ENCODE data around the gene TMEM156. TPM values are rescaled to one million over a fixed set of nuclear protein-coding genes. Genes with fewer than 3 reads are reported as not detected.

TMEM156 gene
- total RNA-seq, 2 experiments from 2014 or later: 18.4 TPM

- Mint-ChIP-seq H3K4me1 (ENCODE audit: low read depth) (peaks cover 25% of the 10 kb centered on the region), H3K27ac (peak overlapping the region; percentile 86), H3K36me3 (ENCODE audit: low read depth) (no peaks in the 10 kb centered on the region), H3K27me3 (no peaks in the 10 kb centered on the region), H3K4me3 (no peak overlapping the region), H3K9me3 (no peaks in the 10 kb centered on the region)
- ChIA-PET CTCF (interaction anchor here (1.2 to 1.4 kb wide), 2 partner anchors 81 to 186 kb away, joined by 5 read pairs; no protein-coding TSS in a partner anchor), POLR2A (interaction anchor here (1.6 to 2.3 kb wide), 2 partner anchors 10 to 97 kb away, joined by 8 to 13 read pairs; no protein-coding TSS in a partner anchor)
- no peaks in the 10 kb centered on the region for H3K36me3 ChIP-seq (ENCODE audit: insufficient read depth, low read length)
- H3K9me3 ChIP-seq (ENCODE audit: control insufficient read depth in 1 of 2, insufficient read depth in 1 of 2, low read length in 2 of 2): no peaks in the 10 kb centered on the region
- intact Hi-C loops (cut with DNase I, micrococcal nuclease): loop anchor here in 1 of 2 experiments (5.0 kb wide), 2 partner anchors 39 to 46 kb away; no protein-coding TSS in a partner anchor
- H3K4me1 ChIP-seq (ENCODE audit: insufficient read depth, low read length): peaks cover 10% of the 10 kb centered on the region
- peak overlapping the region in 1 of 2 donors; percentile 23 for H3K27ac ChIP-seq (ENCODE audit: low read depth in 1 of 2, low read length in 2 of 2)
- no peak for ATAC-seq (ENCODE audit: poor library complexity)
- H3K27me3 ChIP-seq (ENCODE audit: control insufficient read depth in 1 of 2, insufficient read depth in 2 of 2, low read length in 2 of 2): no peaks in the 10 kb centered on the region
- no peak overlapping the region for H3K4me3 ChIP-seq (ENCODE audit: low read length)
- TF ChIP-seq CTCF (IDR thresholded peaks at IDR 0.05): no peak
- DNase-seq: no peak
These were observed 83.7 kb downstream of the TMEM156 start for GRCh38 chr4:38948551-38948950.

GRCh38 chr4:38946919-38947318 lies 85.3 kb downstream of the TMEM156 start:
- POLR2A ChIA-PET: no interaction called here
- intact Hi-C loops (cut with DNase I, micrococcal nuclease): loop anchor here in 1 of 2 experiments (5.0 kb wide), 2 partner anchors 40 to 45 kb away; no protein-coding TSS in a partner anchor

GRCh38 chr4:38944440-38944839 lies 87.8 kb downstream of the TMEM156 start:
- H3K27ac ChIP-seq (ENCODE audit: low read depth in 1 of 2, low read length in 2 of 2): no peak overlapping the region
- no peak for TF ChIP-seq CTCF (IDR thresholded peaks at IDR 0.05)
- H3K9me3 ChIP-seq (ENCODE audit: control insufficient read depth in 1 of 2, insufficient read depth in 1 of 2, low read length in 2 of 2): no peaks in the 10 kb centered on the region
- H3K4me3 ChIP-seq (ENCODE audit: low read length): no peak overlapping the region
- Mint-ChIP-seq H3K36me3 (ENCODE audit: low read depth) (no peaks in the 10 kb centered on the region), H3K27me3 (no peaks in the 10 kb centered on the region), H3K27ac (no peak overlapping the region), H3K4me3 (no peak overlapping the region), H3K9me3 (no peaks in the 10 kb centered on the region), H3K4me1 (ENCODE audit: low read depth) (peaks cover 16% of the 10 kb centered on the region)
- ChIA-PET CTCF (no interaction called here), POLR2A (no interaction called here)
- ATAC-seq (ENCODE audit: poor library complexity) (no peak), DNase-seq (no peak)
- H3K36me3 ChIP-seq (ENCODE audit: insufficient read depth, low read length): no peaks in the 10 kb centered on the region
- peaks cover 8% of the 10 kb centered on the region for H3K4me1 ChIP-seq (ENCODE audit: insufficient read depth, low read length)
- H3K27me3 ChIP-seq (ENCODE audit: control insufficient read depth in 1 of 2, insufficient read depth in 2 of 2, low read length in 2 of 2): no peaks in the 10 kb centered on the region
- intact Hi-C loops (cut with DNase I, micrococcal nuclease): no loop called here

More at GRCh38 chr4:38946919-38947318, 85.3 kb downstream of the TMEM156 start:
- H3K36me3 ChIP-seq (ENCODE audit: insufficient read depth, low read length): no peaks in the 10 kb centered on the region
- H3K4me3 ChIP-seq (ENCODE audit: low read length): no peak overlapping the region
- CTCF ChIA-PET: no interaction called here
- no peak overlapping the region for H3K4me3 Mint-ChIP-seq
- no peak for DNase-seq
- no peak overlapping the region for H3K27ac Mint-ChIP-seq
- H3K27me3 ChIP-seq (ENCODE audit: control insufficient read depth in 1 of 2, insufficient read depth in 2 of 2, low read length in 2 of 2): no peaks in the 10 kb centered on the region
- no peaks in the 10 kb centered on the region for H3K9me3 ChIP-seq (ENCODE audit: control insufficient read depth in 1 of 2, insufficient read depth in 1 of 2, low read length in 2 of 2)
- no peak for ATAC-seq (ENCODE audit: poor library complexity)
- H3K27ac ChIP-seq (ENCODE audit: low read depth in 1 of 2, low read length in 2 of 2): no peak overlapping the region
- H3K9me3 Mint-ChIP-seq: no peaks in the 10 kb centered on the region
- H3K4me1 ChIP-seq (ENCODE audit: insufficient read depth, low read length): peaks cover 10% of the 10 kb centered on the region
- TF ChIP-seq CTCF (IDR thresholded peaks at IDR 0.05): no peak
- H3K27me3 Mint-ChIP-seq: no peaks in the 10 kb centered on the region
- no peaks in the 10 kb centered on the region for H3K36me3 Mint-ChIP-seq (ENCODE audit: low read depth)
- H3K4me1 Mint-ChIP-seq (ENCODE audit: low read depth): peaks cover 25% of the 10 kb centered on the region
